NCI-H748 (cell line): ENCODE measurements around the gene SOD3.

Experiments
- DNase-seq: peaks from one replicate; lab custom pipeline; 2025; ENCODE audit not compliant: unreplicated experiment; lab: John Stamatoyannopoulos, UW

Gene SOD3

GRCh38 chr4:24840362-24840761 is 45.0 kb downstream of the SOD3 start:
- no peak for DNase-seq

- no peak for DNase-seq
These were observed 45.6 kb downstream of the SOD3 start for GRCh38 chr4:24840826-24841543.

DNA sequence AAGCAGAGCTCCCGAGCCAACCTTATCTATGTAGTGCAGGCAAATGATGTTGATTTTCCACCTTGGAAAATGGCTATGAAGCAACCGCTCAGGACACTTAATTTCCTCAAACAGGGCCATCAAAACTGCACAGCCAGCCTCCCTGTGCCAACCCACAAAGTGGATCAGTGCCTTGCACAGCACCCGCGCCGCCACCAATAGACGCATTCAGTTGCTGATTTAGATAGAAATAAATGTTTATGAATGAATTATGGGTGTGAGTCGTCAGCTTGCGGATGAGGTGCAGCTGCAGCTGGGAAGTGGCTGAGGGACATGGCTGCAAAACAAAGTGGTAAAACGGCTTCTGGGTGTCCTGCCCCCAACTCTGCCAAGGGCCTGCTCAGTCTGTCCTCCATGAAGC is 47.0 kb downstream of the SOD3 start:
- DNase-seq = no peak

- DNase-seq = no peak
These were observed 47.7 kb downstream of the SOD3 start for GRCh38 chr4:24843096-24843495.

- DNase-seq = no peak
These were observed 49.8 kb downstream of the SOD3 start for GRCh38 chr4:24845132-24845531.

GRCh38 chr4:24845902-24846301 is 50.5 kb downstream of the SOD3 start:
- no peak for DNase-seq

DNA sequence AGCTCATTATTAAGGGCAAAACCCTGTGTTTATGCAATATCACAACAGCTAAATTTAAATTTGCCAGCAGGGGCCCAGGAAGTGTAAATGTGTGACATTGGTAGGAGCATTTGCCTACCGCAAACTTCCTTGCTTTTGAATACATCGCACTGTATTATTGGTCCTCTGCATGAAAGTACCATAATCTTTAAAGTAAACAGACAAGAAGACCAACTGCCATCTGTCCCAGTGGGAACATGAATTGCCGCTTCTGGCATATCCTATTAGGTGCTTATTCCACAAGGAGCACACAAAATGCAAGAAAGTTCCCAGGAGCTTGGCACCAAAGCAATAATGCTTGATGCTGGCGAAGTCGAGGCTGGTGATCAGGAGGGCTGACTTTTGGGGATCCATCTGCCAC is 51.3 kb downstream of the SOD3 start:
- peak; percentile 29 for DNase-seq

DNA sequence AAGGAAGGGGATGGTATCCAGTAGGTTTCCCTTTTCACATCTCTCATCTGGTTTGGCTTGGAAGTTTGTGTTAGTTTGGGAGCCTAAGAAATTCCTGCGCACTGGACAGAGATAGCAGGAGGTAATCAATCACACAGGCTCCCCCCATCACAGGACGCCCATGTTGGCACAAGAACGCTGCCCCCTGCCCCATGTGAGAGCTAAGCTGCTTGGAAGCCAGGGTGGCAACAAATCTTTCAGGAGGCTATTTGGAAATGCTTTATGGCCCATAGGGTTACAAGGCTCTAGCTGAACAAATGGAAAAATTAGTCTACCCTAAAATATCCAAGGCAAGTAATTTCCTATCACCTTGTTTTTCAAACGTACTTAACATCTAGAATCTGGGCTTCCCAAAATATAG is 54.0 kb downstream of the SOD3 start:
- no peak for DNase-seq

- no peak for DNase-seq
These were observed 54.4 kb downstream of the SOD3 start for GRCh38 chr4:24849756-24850155.
